GM23338 (cell line): Measurements from ENCODE around the gene ROR1. TPM values are rescaled to one million over a fixed set of nuclear protein-coding genes. Genes with fewer than 3 reads are reported as not detected.

Experiments
- ATAC-seq: fragments of 200-7000 bp; cut with Tn5 transposase; 3 replicates; pipeline ENCODE4 v1.9.1; 2020
- DNase-seq: peaks from one replicate; pipeline ENCODE4 v3.0.0-alpha.2; 2015; ENCODE audit warnings: low spot score
- H2AFZ ChIP-seq: fragments of 200-600 bp; sonication (generic); 2 replicates; pipeline ENCODE4 v1.8.0; 2016; ENCODE audit warnings: antibody characterized with exemption, mild to moderate bottlenecking, moderate library complexity
- H3F3A ChIP-seq: fragments of 200-600 bp; sonication (generic); replicated peaks from 2 replicates; pipeline ENCODE4 v1.8.0; 2017; ENCODE audit warnings: antibody characterized with exemption, mixed run types, low read depth
- H3K27ac ChIP-seq: fragments of 200-600 bp; sonication (generic); 2 replicates; pipeline ENCODE4 v1.6.1; 2016; ENCODE audit warnings: low read depth
- H3K27me3 ChIP-seq: fragments of 200-600 bp; sonication (generic); 2 replicates; pipeline ENCODE4 v1.8.0; 2016; ENCODE audit warnings: mild to moderate bottlenecking, mixed run types, moderate library complexity; ENCODE audit not compliant: insufficient read depth
- H3K36me3 ChIP-seq: fragments of 200-600 bp; sonication (generic); 2 replicates; pipeline ENCODE4 v1.8.0; 2016; ENCODE audit warnings: mild to moderate bottlenecking; ENCODE audit not compliant: insufficient read depth
- H3K4me1 ChIP-seq: fragments of 200-600 bp; sonication (generic); 2 replicates; pipeline ENCODE4 v1.8.0; 2016; ENCODE audit warnings: mild to moderate bottlenecking, moderate library complexity; ENCODE audit not compliant: insufficient read depth
- H3K4me2 ChIP-seq: fragments of 200-600 bp; sonication (generic); 2 replicates; pipeline ENCODE4 v1.7.1; 2017; ENCODE audit warnings: mixed run types
- H3K4me3 ChIP-seq: fragments of 200-600 bp; sonication (generic); 2 replicates; pipeline ENCODE4 v1.6.1; 2016; ENCODE audit warnings: mixed run types
- H3K79me2 ChIP-seq: fragments of 200-600 bp; sonication (generic); replicated peaks from 2 replicates; pipeline ENCODE4 v1.8.0; 2017; ENCODE audit warnings: mild to moderate bottlenecking; ENCODE audit not compliant: insufficient read depth
- H3K9me2 ChIP-seq: fragments of 200-600 bp; sonication (generic); 2 replicates; pipeline ENCODE4 v1.8.0; 2017; ENCODE audit not compliant: insufficient read depth
- H4K20me1 ChIP-seq: fragments of 200-600 bp; sonication (generic); replicated peaks from 2 replicates; pipeline ENCODE4 v1.8.0; 2017; ENCODE audit warnings: mild to moderate bottlenecking; ENCODE audit not compliant: insufficient read depth
- H3K27ac Mint-ChIP-seq: 2 replicates; pipeline ENCODE4 v1.8.0; 2020; ENCODE audit warnings: inconsistent platforms, mild to moderate bottlenecking, moderate library complexity, mixed read lengths
- H3K27me3 Mint-ChIP-seq: 3 replicates; pipeline ENCODE4 v1.8.0; 2022; ENCODE audit warnings: low read depth, mild to moderate bottlenecking, moderate library complexity, mixed read lengths, inconsistent platforms; ENCODE audit not compliant: insufficient read depth, poor library complexity
- H3K36me3 Mint-ChIP-seq: 3 replicates; pipeline ENCODE4 v1.8.0; 2021; ENCODE audit warnings: low read depth, mild to moderate bottlenecking, inconsistent platforms, moderate library complexity, mixed read lengths
- H3K4me1 Mint-ChIP-seq: 3 replicates; pipeline ENCODE4 v1.8.0; 2020; ENCODE audit warnings: mild to moderate bottlenecking, inconsistent platforms, mixed read lengths
- H3K4me3 Mint-ChIP-seq: 3 replicates; pipeline ENCODE4 v1.8.0; 2021; ENCODE audit warnings: moderate library complexity, mild to moderate bottlenecking, inconsistent platforms, mixed read lengths
- H3K9me3 Mint-ChIP-seq: 3 replicates; pipeline ENCODE4 v1.8.0; 2020; ENCODE audit warnings: moderate library complexity, mild to moderate bottlenecking, inconsistent platforms, mixed read lengths
- CREB1 ChIP-seq: fragments of 250-450 bp; sonication (Bioruptor Pico); IDR thresholded peaks from 2 replicates; pipeline ENCODE4 v1.5.0; 2020; ENCODE audit warnings: low read depth, mild to moderate bottlenecking, moderate library complexity
- EZH2 ChIP-seq: fragments of 200-600 bp; sonication (generic); IDR thresholded peaks from one replicate; pipeline ENCODE4 v1.8.0; 2017; ENCODE audit warnings: antibody characterized with exemption, mild to moderate bottlenecking, low read depth; ENCODE audit not compliant: unreplicated experiment
- EZH2phosphoT487 ChIP-seq: fragments of 200-600 bp; sonication (generic); IDR thresholded peaks from one replicate; pipeline ENCODE4 v1.8.1; 2018; ENCODE audit warnings: antibody characterized with exemption; ENCODE audit not compliant: unreplicated experiment
- JUNB ChIP-seq: IDR thresholded peaks from one replicate; pipeline ENCODE4 v1.6.1; 2016; ENCODE audit warnings: antibody characterized with exemption; ENCODE audit not compliant: unreplicated experiment
- NANOG ChIP-seq: IDR thresholded peaks from 2 replicates; pipeline ENCODE4 v1.6.1; 2016; ENCODE audit warnings: antibody characterized with exemption, borderline replicate concordance
- POLR2AphosphoS5 ChIP-seq: IDR thresholded peaks from 2 replicates; pipeline ENCODE4 v1.6.1; 2016; ENCODE audit warnings: antibody characterized with exemption, low read depth
- STAT1 ChIP-seq: IDR thresholded peaks from one replicate; pipeline ENCODE4 v1.6.1; 2016; ENCODE audit warnings: antibody characterized with exemption; ENCODE audit not compliant: unreplicated experiment
- ZNF114 ChIP-seq: fragments of 250-450 bp; sonication (Bioruptor Pico); IDR thresholded peaks from 2 replicates; pipeline ENCODE4 v1.5.0; 2020; ENCODE audit warnings: mild to moderate bottlenecking, moderate library complexity
- ZNF331 ChIP-seq: fragments of 250-450 bp; sonication (Bioruptor Pico); IDR thresholded peaks from 2 replicates; pipeline ENCODE4 v1.5.0; 2020; ENCODE audit warnings: low read depth, mild to moderate bottlenecking, moderate library complexity
- polyA plus RNA-seq: library from polyadenylated mRNA; unstranded; fragments of >200 nt; fragmentation: Nextera tagmentation; extraction: Ambion mirVana; gene quantifications from 2 replicates; pipeline ENCODE4 v1.2.1, GENCODE V29; 2016
- total RNA-seq: library from RNA; depleted of rRNA; stranded (reverse); fragments of >200 nt; shearing (Covaris generic); gene quantifications from 2 replicates; pipeline ENCODE4 v1.2.3, GENCODE V29; 2014
- TF ChIP-seq, protein P1 (sequence below): IDR thresholded peaks from one replicate; pipeline ENCODE4 v1.6.1; 2018; ENCODE audit warnings: antibody characterized with exemption; ENCODE audit not compliant: unreplicated experiment
- TF ChIP-seq, protein P2 (sequence below): fragments of 250-450 bp; sonication (Bioruptor Pico); IDR thresholded peaks from 2 replicates; pipeline ENCODE4 v1.5.0; 2020; ENCODE audit warnings: mild to moderate bottlenecking, moderate library complexity
- TF ChIP-seq, protein P3 (sequence below): IDR thresholded peaks from 2 replicates; pipeline ENCODE4 v1.6.1; 2016; ENCODE audit warnings: antibody characterized with exemption

The ROR1 gene
- total and polyA plus RNA-seq, 2 experiments from 2014 or later = 59.7 to 96.0 TPM

DNA sequence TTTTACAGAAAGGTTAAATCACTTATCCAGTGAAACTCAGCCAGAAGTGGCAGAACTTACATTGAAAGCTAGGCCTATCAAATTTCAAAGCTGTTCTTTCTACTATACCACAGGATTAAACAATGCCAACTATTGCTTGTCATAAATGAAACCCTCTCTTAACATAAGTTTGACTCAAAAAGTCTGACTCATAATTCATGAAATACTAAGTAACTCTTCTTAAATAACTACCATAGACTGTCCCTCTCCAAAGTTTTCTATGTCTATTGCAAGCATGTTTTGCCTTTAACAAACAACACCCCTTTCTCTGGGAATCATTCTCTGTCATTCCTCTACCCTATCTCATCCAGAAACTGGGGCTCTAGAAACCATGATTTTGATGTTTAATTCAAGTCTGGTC, 320.1 kb downstream of the ROR1 start:
- Histone ChIP-seq H3K4me3 (no peak overlapping the region), H3F3A (no peaks in the 10 kb centered on the region), H3K79me2 (peaks cover 8% of the 10 kb centered on the region; the same call in 1 of the 2 replicates), H2AFZ (no peak overlapping the region), H3K4me1 (no peaks in the 10 kb centered on the region; the same call in 1 of the 2 replicates), H4K20me1 (peaks cover 17% of the 10 kb centered on the region; the same call in 1 of the 2 replicates), H3K27ac (no peak overlapping the region), H3K27me3 (no peaks in the 10 kb centered on the region), H3K4me2 (no peak overlapping the region), H3K9me2 (no peaks in the 10 kb centered on the region), H3K36me3 (no peaks in the 10 kb centered on the region)
- Mint-ChIP-seq H3K9me3 (no peaks in the 10 kb centered on the region), H3K4me3 (no peak overlapping the region), H3K4me1 (peaks cover 32% of the 10 kb centered on the region), H3K36me3 (peaks cover 6% of the 10 kb centered on the region; the same call in 1 of the 3 replicates), H3K27me3 (peaks cover 4% of the 10 kb centered on the region), H3K27ac (no peak overlapping the region)
- DNase-seq = no peak
- TF ChIP-seq JUNB (no peak), CREB1 (CRISPR knock-in tag) (no peak), ZNF331 (CRISPR knock-in tag) (no peak), EZH2phosphoT487 (no peak), STAT1 (no peak), EZH2 (no peak), ZNF114 (CRISPR knock-in tag) (no peak), NANOG (no peak), POLR2AphosphoS5 (no peak)
- TF ChIP-seq, protein P1, sequence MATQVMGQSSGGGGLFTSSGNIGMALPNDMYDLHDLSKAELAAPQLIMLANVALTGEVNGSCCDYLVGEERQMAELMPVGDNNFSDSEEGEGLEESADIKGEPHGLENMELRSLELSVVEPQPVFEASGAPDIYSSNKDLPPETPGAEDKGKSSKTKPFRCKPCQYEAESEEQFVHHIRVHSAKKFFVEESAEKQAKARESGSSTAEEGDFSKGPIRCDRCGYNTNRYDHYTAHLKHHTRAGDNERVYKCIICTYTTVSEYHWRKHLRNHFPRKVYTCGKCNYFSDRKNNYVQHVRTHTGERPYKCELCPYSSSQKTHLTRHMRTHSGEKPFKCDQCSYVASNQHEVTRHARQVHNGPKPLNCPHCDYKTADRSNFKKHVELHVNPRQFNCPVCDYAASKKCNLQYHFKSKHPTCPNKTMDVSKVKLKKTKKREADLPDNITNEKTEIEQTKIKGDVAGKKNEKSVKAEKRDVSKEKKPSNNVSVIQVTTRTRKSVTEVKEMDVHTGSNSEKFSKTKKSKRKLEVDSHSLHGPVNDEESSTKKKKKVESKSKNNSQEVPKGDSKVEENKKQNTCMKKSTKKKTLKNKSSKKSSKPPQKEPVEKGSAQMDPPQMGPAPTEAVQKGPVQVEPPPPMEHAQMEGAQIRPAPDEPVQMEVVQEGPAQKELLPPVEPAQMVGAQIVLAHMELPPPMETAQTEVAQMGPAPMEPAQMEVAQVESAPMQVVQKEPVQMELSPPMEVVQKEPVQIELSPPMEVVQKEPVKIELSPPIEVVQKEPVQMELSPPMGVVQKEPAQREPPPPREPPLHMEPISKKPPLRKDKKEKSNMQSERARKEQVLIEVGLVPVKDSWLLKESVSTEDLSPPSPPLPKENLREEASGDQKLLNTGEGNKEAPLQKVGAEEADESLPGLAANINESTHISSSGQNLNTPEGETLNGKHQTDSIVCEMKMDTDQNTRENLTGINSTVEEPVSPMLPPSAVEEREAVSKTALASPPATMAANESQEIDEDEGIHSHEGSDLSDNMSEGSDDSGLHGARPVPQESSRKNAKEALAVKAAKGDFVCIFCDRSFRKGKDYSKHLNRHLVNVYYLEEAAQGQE = no peak
- ATAC-seq = no peak

DNA sequence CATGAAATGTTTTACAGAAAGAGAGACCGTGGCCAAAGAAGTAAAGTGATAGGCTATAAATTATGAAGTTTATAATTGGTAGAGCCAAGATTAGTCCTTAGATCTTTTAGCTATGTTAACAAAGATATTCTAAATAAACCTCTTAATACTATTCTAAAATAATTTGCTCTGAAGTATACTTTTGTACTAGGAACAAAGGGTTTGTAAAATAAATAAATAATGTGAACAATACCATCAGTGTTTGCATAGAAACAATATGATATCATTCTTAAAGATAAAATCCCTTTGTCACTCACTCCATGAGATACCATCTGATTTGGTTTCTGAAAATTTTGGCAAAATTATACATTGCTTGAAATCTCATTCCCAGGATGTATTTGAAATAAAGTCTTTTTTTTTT, 322.0 kb downstream of the ROR1 start:
- ATAC-seq (no peak), DNase-seq (no peak)
- Histone ChIP-seq H3K4me3 (no peak overlapping the region), H3K27me3 (no peaks in the 10 kb centered on the region), H3K36me3 (no peaks in the 10 kb centered on the region), H4K20me1 (peaks cover 20% of the 10 kb centered on the region; the same call in 1 of the 2 replicates), H3K27ac (no peak overlapping the region), H3F3A (no peaks in the 10 kb centered on the region), H2AFZ (no peak overlapping the region), H3K4me2 (no peak overlapping the region), H3K79me2 (peaks cover 15% of the 10 kb centered on the region; the same call in 1 of the 2 replicates), H3K4me1 (no peaks in the 10 kb centered on the region; the same call in 1 of the 2 replicates), H3K9me2 (no peaks in the 10 kb centered on the region)
- H3K9me3 Mint-ChIP-seq = no peaks in the 10 kb centered on the region
- H3K27me3 Mint-ChIP-seq = peaks cover 2% of the 10 kb centered on the region
- peaks cover 39% of the 10 kb centered on the region for H3K4me1 Mint-ChIP-seq
- no peak overlapping the region for H3K27ac Mint-ChIP-seq
- peaks cover 3% of the 10 kb centered on the region; the same call in 1 of the 3 replicates for H3K36me3 Mint-ChIP-seq
- no peak overlapping the region for H3K4me3 Mint-ChIP-seq
- TF ChIP-seq, protein P2, sequence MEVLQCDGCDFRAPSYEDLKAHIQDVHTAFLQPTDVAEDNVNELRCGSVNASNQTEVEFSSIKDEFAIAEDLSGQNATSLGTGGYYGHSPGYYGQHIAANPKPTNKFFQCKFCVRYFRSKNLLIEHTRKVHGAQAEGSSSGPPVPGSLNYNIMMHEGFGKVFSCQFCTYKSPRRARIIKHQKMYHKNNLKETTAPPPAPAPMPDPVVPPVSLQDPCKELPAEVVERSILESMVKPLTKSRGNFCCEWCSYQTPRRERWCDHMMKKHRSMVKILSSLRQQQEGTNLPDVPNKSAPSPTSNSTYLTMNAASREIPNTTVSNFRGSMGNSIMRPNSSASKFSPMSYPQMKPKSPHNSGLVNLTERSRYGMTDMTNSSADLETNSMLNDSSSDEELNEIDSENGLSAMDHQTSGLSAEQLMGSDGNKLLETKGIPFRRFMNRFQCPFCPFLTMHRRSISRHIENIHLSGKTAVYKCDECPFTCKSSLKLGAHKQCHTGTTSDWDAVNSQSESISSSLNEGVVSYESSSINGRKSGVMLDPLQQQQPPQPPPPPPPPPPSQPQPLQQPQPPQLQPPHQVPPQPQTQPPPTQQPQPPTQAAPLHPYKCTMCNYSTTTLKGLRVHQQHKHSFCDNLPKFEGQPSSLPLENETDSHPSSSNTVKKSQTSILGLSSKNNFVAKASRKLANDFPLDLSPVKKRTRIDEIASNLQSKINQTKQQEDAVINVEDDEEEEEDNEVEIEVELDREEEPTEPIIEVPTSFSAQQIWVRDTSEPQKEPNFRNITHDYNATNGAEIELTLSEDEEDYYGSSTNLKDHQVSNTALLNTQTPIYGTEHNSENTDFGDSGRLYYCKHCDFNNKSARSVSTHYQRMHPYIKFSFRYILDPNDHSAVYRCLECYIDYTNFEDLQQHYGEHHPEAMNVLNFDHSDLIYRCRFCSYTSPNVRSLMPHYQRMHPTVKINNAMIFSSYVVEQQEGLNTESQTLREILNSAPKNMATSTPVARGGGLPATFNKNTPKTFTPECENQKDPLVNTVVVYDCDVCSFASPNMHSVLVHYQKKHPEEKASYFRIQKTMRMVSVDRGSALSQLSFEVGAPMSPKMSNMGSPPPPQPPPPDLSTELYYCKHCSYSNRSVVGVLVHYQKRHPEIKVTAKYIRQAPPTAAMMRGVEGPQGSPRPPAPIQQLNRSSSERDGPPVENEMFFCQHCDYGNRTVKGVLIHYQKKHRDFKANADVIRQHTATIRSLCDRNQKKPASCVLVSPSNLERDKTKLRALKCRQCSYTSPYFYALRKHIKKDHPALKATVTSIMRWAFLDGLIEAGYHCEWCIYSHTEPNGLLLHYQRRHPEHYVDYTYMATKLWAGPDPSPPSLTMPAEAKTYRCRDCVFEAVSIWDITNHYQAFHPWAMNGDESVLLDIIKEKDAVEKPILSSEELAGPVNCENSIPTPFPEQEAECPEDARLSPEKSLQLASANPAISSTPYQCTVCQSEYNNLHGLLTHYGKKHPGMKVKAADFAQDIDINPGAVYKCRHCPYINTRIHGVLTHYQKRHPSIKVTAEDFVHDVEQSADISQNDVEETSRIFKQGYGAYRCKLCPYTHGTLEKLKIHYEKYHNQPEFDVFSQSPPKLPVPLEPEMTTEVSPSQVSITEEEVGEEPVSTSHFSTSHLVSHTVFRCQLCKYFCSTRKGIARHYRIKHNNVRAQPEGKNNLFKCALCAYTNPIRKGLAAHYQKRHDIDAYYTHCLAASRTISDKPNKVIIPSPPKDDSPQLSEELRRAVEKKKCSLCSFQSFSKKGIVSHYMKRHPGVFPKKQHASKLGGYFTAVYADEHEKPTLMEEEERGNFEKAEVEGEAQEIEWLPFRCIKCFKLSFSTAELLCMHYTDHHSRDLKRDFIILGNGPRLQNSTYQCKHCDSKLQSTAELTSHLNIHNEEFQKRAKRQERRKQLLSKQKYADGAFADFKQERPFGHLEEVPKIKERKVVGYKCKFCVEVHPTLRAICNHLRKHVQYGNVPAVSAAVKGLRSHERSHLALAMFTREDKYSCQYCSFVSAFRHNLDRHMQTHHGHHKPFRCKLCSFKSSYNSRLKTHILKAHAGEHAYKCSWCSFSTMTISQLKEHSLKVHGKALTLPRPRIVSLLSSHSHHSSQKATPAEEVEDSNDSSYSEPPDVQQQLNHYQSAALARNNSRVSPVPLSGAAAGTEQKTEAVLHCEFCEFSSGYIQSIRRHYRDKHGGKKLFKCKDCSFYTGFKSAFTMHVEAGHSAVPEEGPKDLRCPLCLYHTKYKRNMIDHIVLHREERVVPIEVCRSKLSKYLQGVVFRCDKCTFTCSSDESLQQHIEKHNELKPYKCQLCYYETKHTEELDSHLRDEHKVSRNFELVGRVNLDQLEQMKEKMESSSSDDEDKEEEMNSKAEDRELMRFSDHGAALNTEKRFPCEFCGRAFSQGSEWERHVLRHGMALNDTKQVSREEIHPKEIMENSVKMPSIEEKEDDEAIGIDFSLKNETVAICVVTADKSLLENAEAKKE = no peak
- no peak for TF ChIP-seq ZNF331 (CRISPR knock-in tag)
- TF ChIP-seq, protein P3, sequence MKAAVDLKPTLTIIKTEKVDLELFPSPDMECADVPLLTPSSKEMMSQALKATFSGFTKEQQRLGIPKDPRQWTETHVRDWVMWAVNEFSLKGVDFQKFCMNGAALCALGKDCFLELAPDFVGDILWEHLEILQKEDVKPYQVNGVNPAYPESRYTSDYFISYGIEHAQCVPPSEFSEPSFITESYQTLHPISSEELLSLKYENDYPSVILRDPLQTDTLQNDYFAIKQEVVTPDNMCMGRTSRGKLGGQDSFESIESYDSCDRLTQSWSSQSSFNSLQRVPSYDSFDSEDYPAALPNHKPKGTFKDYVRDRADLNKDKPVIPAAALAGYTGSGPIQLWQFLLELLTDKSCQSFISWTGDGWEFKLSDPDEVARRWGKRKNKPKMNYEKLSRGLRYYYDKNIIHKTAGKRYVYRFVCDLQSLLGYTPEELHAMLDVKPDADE = no peak
- TF ChIP-seq STAT1 = no peak
